EL (cell line): ENCODE data around the gene HTRA3.
"Not testable (repeated sequence)": the region's sequence is repeated elsewhere in the genome, so short reads cannot be mapped to it uniquely, and the experiment has no call there.

Experiments used
- DNase-seq: peaks from one replicate; pipeline ENCODE4 v3.0.0-alpha.2; 2016

The HTRA3 gene

DNA sequence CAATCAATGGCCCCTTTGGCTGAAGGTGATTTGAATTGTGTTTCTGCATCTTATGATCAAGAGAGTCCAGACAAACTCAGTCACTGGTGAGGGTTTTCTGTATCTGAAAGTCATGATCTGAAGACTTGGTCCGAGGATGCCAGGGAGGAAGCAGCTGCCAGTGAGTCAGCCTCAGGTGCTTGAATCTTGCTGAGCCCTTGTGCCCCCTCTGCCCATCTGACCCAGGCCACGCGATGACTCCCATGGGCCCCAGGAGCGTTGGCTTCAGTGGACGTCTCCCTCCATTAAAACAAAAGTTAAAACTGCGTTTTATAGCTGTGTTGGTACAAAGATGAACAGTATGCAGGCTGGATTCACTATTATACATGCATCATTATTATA lies 62.0 kb downstream of the HTRA3 start:
- DNase-seq: no peak

DNA sequence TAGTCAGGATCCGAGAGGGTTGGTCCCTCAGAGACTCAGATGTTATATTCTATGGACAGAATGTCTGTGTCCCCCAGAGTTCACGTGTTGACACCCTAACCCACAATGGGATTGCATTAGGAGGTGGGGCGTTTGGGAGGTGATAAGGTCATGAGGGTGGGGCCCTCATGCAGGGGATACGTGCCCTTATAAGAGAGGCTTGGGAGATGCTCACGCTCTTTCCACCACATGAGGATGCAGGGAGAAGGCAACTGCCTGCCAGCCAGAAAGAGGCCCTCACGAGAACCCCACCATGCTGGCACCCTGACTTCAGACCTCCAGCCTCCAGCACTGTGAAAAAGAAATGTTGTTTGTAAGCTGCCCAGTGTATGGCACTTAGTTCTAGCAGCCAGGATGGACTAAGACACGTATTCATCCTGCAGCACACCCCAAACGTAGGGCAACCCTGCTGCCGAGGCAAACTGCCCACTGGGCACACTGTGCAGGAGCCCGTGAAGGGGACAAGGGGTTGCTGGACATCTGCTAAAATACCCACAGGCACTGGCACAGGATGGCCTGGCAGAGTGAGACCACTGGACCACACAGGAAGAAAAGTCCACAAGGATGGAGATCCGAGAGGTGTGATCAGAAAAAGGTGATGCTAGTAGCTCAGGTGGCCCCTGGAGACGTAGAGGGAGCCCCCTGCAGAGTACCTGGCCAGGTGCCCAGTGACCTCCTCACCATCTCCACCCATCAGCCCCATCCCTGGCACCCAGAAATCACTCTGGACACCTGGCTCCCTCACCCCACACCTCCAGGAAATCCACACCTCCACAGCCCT lies 62.7 kb downstream of the HTRA3 start:
- DNase-seq: no peak

DNA sequence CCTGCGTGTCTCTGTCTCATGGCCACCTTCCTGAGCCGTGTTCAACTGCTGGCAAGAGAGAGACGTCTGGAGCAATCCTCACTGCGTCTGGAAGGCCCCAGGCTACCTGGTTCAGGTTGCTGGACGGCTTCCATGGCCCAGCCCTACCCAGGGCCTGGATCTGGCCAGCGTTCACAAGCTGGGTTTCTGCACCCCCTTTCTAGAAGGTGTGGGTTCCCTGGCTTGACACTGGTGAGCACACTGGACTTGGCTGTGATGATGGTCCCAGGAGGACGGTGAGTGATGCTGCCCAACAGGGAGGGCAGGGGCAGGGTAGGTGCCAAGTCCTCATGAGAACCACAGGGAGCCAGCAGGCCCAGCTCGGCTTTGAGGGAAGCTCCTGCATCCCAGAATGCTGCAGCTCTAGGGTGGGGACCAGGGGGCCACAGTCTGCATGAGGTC lies 63.4 kb downstream of the HTRA3 start:
- DNase-seq: no peak

DNA sequence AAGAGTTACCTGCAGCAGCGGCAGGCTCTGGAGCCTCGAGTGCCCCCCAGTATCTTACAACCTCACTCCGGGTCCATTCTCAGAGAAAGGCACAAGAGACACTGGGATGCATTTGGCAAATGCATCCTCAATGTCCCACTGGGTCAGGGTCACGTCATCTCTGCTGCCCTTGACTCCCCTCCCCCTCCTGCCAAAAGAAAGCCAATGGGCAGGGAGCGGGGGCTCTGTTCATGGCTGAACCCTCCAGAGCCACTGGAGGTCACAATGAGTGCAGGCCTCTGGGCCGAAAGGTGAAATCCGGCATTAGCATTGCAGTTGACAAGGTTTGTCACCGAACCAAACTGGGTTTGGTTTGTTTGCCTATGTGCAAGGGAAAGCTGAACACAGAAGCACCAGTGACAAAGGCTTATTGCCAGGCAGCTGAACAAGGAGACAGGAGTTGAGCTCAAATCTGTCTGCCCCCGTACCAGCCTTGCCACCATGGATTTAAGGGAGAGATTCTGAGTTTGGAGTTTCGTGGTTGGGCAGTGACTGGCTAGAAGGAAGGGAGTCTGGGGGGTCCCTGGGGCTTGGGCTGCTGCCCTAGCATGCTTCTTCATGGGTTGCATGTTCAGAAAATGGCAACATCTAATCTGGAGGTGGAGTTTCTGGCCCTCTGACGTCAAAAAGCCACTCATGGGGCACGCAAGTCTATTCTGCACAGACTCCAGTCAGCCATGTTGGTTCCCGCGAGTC lies 64.3 kb downstream of the HTRA3 start:
- DNase-seq: no peak

DNA sequence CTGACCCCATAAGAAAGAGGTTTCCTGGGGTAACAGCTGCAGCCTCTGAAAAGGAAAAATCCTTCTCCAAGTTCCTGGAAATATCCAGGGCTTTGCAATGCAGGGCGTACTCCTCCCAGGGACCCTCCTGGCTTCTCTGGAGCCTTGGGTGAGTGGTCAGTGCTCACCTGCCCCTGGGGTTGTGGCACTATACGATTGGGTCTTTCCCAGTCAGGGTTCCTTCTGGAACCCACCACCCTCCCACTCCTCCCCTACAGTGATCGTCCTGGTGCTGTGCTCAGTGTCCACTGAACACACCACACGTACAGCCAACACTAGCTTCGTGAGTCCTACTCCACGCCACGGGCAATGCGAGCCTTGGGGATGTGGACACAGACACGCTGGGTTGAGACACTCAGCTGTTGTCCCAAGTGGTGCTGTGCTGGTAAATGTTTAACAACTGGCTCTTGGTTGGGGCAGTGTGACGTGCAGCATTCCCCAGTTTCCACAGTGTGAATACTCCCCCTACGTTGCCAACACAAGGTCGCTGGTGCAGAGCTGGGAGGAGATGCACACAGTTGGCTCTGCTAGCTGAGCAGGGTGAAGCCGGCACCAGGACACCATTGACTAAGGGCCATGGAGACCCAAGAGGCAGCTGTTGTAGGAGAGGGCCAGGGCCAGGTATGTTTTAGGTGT lies 65.4 kb downstream of the HTRA3 start:
- DNase-seq: no peak

DNA sequence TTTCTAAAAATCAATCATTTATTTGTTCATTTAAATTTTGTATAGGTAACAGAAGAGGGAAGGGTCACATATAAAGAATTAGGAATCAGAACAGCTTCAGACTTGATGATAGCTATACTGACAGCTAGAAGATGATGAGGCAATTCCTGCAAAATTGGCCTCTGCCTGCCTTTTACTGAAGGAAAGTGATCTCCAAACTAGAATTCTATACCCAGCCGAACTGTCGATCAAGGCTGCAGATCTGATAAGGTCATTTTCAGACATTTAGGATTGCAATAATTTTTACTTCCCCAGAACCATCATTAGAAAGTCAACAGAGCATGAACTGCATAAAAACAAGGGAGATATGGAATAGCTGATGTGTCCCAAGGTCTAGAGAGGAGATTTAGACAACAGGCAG lies 66.3 kb downstream of the HTRA3 start:
- no peak for DNase-seq

DNA sequence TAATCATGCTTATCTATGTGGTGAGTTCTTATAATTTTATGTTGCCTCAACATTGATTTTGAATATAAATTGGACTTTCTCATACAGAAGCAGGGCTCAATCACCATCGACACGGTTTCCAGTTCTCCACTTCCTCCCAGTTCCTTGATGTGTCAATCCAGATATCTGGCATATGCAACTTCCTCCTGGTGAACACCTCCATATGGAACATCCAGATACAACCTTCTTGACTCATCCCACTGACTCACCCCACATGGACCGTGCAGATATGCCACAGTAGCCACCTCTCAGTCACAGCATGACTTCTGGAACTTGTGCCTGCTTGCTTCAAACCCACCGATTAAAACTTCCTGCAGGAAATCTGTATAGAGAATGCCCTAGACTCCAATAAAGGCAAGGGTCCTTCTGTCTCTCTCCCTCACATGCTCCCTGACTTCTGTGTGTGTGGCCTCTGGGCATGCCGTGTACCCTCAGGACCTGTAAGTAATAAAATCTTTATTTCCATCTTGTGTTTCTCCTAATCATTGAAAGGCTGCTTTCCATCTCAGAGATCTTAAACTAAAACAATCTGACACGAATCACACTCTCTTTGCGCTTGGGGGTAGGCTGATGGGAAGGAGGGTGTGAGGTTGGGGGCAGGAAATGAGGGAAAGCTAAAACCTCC lies 67.0 kb downstream of the HTRA3 start:
- DNase-seq: peak; percentile 65

DNA sequence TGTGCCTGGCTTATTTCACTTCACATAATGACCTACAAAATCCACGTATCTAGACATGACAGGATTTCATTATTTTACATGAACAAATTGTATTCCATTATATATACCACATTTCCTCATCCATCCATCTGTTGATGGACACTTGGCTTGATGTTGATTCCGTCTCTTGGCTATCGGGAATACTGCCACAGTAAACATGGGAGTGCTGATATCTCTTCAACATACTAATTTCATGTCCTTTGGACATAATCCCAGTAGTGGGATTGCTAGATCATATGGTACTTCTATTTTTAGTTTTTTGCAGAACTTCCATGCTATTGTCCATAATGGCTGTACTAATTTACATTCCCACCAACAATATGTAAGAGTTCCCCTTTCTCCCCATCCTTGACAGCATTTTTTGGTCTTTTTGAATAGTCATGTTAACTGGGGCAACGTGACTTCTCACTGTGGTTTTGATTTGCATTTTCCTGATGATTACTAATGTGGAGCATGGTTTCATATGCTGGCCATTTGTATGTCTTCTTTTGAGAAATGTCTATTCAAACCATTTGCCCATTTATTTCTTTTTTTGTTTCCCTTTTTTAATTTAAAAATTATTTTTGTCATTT lies 68.9 kb downstream of the HTRA3 start:
- no peak for DNase-seq

DNA sequence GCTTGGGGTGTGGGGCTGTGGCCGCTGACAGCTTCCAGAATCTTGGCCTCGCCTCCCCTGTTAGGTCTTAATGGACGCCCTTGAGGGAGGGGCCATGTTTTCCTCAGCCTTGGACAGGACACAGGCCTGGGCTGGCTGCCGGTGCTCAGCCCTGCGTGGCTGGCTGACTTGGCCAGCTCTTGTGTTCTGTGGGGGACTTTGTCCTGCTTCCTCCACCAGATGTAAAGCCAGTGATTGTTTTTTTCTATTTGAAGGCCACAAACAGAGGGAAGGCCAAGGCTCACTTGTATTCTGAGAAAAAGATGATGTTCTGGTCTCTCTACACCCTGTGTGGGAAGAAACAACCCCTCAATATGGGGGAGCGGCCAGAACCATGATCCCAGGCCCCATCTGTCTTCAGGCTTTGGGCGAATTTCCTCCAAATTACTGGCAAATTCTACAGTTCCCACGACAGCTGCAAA lies 71.3 kb downstream of the HTRA3 start:
- no peak for DNase-seq

DNA sequence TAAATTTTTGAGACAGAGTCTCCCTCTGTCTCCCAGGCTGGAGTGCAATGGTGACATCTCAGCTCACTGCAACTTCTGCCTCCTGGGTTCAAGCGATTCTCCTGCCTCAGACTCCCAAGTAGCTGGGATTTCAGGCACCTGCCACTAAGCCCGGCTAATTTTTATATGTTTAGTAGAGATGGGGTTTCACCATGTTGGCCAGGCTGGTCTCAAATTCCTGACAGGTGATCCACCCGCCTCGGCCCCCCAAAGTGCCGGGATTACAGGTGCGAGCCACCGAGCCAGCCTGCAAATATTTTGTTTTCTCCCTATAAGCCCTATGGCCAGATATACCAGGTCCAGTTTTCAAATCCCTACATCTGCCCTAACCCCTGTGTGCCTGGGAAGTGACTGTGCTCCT lies 71.7 kb downstream of the HTRA3 start:
- DNase-seq: not testable (repeated sequence)

DNA sequence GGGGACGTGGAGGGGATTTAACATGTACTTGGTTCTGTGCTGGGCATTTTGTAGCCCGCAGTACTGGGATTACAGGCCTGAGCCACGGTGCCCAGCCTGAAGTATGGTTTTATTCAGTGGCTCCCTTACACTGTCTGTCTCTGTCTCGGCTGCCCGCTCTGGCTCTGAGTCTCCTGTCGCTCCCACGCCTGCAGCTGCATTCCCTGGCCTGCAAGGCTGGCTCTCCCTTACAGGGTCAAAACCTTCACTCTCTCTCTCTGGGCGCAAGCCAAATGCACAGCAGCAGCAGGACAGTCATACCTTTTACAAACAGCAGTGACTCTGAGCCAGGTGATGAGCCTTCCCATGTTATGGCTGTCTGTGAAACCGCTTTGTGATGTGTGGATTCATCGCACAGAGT lies 72.1 kb downstream of the HTRA3 start:
- no peak for DNase-seq

DNA sequence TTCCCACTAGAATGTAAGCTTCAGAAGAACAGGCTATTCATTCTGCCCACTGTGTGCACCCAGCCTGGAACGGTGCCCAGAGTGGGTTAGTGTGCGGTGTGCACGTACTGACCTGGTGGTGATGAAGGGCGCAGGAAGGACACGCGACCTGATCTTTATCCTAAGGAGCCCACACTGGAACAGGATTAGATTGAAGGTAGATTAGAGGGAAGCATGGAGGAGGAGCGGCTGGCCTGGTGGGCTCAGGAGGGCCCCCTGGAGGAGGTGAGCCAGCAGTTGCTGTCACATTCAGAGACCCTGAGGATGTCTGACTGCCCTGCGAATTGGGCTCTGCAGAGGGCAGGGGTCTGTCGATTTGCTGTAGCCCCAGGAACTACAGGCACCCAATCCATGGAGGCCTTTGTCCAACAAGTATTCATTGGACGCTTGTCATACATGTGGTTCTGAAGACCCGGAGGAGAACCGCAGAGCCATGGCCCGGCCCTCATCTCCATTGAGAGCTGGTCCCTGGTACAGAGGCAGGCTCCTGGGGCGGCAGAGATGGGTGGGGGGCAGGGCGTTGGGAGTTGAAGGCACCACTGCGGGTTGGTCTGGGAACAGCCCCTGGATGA lies 73.2 kb downstream of the HTRA3 start:
- no peak for DNase-seq

DNA sequence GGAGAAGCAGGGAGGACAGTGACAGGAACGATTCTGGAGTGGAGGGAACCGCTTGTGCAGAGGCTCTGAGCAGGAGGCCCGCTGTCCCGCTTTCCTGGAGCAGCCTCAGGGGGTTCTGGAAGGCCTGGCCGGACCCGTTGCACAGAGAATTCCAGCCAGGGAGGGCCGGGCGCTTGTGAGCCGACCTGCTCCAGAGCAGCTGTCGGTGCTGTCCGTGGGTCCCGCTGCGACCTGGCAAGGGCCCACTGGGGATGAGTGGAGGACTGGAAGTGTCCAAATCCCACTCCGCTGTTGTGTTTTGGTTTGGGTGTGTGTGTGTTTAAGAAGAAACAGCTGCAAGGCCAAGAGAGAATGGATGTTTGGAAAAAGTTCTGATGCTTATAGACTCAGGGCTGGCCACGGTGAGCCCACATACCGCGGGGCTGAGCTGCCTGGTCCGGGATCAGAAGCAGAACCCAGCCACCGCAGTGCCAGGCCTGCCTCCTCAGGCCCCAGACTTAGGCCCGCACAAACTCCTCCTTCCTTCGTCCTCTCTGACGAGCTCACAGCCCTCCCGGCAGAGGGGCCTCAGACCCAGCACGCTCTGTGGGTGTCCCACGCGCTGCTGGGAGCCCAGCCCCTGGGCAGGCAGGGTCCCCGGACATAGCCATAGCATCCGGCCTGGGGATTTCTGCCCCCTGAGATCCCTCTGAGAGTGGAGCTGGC lies 73.9 kb downstream of the HTRA3 start:
- no peak for DNase-seq

DNA sequence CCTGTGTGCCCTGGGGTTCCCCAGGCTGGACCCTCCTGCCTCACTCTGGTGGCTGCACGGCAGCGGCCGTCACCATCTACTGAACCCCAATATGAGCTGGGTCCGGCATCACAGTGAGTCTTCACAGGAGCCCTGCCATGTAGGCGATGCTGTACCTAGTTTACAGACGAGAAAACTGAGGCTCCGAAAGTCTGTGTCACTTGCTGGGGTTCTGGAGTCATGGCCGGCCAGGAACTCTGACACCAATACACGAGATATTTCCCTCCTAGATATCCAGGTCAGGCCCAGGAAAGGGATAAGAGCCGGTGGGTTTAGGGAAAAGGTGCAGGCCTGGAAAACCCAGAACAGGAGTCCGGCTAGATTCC lies 74.4 kb downstream of the HTRA3 start:
- DNase-seq: no peak

DNA sequence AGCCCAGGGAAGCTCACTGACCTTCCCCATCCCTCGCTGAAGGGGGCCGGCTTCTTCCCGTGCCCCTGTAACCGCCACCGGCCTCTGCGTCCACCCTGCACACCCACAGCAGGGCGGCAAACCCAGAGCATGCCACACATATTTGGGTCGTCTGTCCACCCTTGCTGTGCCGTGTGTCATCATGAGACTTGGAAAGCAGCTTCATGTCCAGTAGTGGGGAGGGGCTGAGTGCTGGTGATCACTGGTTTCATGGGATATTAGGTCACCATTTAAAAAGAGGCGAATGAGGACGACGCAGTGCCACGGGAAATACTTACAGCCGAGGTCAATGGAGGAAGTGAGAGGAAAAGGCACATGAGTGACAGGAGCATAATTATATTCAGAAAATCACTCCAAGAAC lies 74.8 kb downstream of the HTRA3 start:
- DNase-seq: no peak

DNA sequence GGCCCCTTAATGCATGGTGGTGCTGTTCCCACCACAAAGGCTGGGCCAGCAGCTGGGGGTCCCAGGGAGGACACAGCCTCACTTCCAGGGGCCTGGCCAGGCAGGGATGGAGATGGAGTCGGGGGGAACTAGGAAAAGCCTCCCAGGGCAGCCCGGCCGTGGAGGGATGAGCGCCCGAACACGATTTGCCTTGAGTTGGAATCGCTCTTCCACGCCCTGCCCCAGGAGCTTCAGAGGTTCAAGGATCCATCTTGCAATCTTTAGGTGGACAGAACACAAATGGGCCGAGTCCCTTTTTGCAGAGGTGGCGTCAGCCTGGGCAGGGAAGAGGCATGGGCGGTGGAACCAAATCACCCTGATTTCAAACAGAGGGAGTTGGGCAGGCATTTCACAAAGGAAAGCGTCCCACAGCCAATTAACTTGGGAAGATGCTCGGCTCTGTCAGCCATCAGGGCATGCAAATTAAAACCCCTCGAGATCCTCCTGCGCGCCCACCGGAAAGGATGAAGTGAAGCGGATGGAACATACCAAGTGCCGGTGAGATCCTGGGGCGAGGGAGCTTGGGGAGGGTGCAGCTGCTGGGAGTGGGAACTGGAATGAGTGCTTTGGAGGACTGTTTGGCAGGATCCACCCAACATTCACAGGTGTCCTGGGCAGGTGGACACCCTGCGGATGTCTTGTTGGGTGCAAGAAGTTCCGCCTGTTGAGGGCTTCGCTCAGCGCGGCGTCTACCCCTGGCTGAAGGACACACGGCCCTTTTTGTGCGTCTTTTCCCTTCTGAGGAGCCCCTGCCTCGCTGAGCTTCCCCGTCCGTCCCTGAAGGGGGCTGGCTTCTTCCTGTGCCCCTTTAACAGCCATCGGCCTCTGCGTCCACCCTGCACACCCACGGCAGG lies 75.7 kb downstream of the HTRA3 start:
- DNase-seq: no peak

DNA sequence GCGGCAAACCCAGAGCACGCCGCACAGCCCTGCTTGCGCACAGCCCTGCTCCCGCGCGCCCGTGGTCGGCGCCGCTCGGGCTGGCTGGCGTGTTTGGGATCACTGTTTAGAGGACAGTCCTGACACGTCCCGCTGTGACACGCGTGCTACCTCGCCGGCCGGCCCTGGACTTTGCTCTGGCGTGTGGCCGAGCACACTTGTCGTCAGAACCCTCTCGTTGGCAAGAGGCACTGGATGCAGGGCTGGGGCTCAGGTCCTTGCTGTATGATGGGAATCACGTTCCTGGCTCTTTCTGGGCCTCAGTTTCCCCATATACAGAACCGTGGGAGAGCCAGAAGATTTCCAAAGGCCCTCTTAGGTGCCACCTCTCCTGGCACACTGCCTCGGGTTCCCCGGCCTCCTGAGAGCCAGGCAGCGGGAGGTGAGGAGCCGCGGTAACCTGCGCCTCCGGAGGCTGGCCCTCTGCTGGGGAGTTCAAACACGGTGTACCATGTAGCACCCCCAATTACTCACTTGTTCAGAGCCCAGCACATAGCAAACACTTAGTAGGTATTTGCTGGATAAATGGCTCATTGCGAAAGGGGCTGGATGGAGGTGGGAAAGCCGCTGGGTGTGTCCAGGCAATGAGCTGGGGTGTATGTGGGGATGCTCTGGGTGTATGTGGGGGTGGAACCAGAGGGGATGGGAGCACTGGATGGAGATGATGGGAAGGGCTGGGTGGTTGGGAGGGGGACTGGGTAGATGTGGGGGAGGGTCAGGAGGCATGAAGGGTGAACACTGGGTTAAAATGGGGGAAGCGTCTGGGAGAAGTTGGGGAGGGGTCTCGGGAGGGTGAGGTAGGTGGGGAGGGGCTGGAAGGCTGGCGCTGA lies 76.6 kb downstream of the HTRA3 start:
- DNase-seq: no peak

DNA sequence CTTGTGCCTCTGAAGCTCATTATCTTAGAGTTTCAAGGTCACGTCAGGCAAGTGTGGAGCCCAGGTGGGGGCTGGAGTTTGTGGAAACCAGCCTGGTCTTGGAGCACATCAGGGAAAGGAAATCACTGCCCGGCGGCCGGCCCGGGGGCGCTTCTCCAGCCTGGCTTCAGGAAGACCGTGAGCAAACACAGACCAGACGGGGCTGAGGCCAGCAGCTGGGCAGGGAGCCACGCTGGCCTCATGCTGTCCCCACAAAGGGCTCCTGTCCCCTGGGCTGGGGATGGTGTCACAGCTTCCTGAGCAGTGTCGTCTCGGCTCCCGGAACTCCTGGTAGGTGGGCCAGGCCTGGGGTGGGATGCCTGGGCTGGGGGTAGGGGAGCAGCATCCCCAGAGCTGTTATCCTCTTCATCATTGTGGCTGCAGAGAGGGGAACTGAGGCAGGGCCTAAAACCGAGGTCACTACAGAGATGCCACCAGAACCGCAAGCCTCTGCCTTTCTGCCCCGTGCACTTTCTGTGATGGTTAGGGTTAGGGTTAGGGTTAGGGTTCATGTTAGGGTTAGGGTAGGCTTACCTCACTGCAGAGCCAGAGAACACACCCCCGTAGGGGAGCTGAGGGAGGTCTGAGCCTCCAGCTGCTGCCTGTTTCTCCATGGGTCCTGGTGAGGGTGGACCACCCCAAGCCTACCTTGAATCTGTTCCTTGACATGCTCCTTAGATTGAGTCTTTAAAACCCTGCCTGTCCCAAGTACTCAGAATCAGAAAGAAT lies 77.5 kb downstream of the HTRA3 start:
- DNase-seq: no peak

DNA sequence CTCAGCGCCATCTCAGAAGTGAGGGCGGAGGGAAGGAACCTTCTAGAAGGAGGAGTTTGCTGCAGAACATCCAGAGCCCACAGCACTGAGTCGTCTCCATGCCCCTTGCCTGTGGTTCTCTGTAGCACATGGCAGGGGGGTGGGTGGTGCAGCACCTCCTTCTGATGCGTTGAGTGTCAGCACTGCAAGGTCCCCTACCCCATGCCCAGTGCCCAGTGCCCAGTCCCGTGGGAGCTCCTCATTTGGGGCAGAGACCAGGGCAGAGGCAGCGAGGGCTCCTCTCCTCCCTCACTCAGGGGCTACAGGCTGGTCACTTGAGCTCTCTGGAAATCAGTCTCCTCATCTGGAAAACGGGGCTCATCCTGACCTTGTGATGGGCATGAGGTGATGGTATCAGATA lies 78.1 kb downstream of the HTRA3 start:
- no peak for DNase-seq
